ENCODE results near the gene OR52D1.

Gene OR52D1

GRCh38 chr11:5509803-5510202 lies 21.3 kb downstream of the OR52D1 start, which contains the start of gene UBQLN3:
TSS of gene UBQLN3 (minus strand) at chr11:5509957. CDS start at chr11:5509558, 399 bp downstream.
- no peak for DNase-seq (ENCODE audit: low read depth, low spot score)

- DNase-seq (ENCODE audit: low read depth, low spot score) = no peak
These were observed 26.4 kb downstream of the OR52D1 start for GRCh38 chr11:5514841-5515240.

GRCh38 chr11:5516599-5516998 lies 28.1 kb downstream of the OR52D1 start, which contains the start of gene UBQLNL:
TSS of gene UBQLNL (minus strand) at chr11:5516699. CDS start at chr11:5516441, 258 bp downstream.
- DNase-seq (ENCODE audit: low read depth, low spot score) = no peak

- no peak for DNase-seq (ENCODE audit: low read depth, low spot score)
These were observed 33.1 kb downstream of the OR52D1 start for GRCh38 chr11:5521540-5521939.

- no peak for DNase-seq (ENCODE audit: low read depth, low spot score)
These were observed 33.8 kb downstream of the OR52D1 start for GRCh38 chr11:5522308-5522707.

- DNase-seq (ENCODE audit: low read depth, low spot score) = no peak
These were observed 36.3 kb downstream of the OR52D1 start for GRCh38 chr11:5524756-5525155.

- DNase-seq (ENCODE audit: low read depth, low spot score) = no peak
These were observed 39.2 kb downstream of the OR52D1 start for GRCh38 chr11:5527716-5528115.

GRCh38 chr11:5528495-5528894 lies 40.0 kb downstream of the OR52D1 start:
- no peak for DNase-seq (ENCODE audit: low read depth, low spot score)

GRCh38 chr11:5531053-5531831 lies 42.8 kb downstream of the OR52D1 start:
- DNase-seq (ENCODE audit: low read depth, low spot score) = no peak

- no peak for DNase-seq (ENCODE audit: low read depth, low spot score)
These were observed 45.6 kb downstream of the OR52D1 start for GRCh38 chr11:5534046-5534445.

- DNase-seq (ENCODE audit: low read depth, low spot score) = no peak
These were observed 48.0 kb downstream of the OR52D1 start for GRCh38 chr11:5536482-5536881.

Data from smooth muscle cell of the brain vasculature (primary cell).